Fibroblast of skin of right quadriceps (primary cell): ENCODE data around the gene GEMIN2.
"Not testable (repeated sequence)": the region's sequence is repeated elsewhere in the genome, so short reads cannot be mapped to it uniquely, and the experiment has no call there.

Source experiments
- DNase-seq: peaks from one replicate; pipeline ENCODE4 v3.0.0-alpha.2; 2013

The GEMIN2 gene

GRCh38 chr14:39122330-39123138 is 8.4 kb downstream of the GEMIN2 start:
- DNase-seq: no peak

- DNase-seq: not testable (repeated sequence)
Observed at GRCh38 chr14:39137835-39138234, 23.7 kb downstream of the GEMIN2 start.

- DNase-seq: no peak
Observed at GRCh38 chr14:39138440-39138839, 24.3 kb downstream of the GEMIN2 start.

- no peak for DNase-seq
Observed at GRCh38 chr14:39140170-39140569, 26.0 kb downstream of the GEMIN2 start.

- not testable (repeated sequence) for DNase-seq
Observed at GRCh38 chr14:39141623-39142022, 27.5 kb downstream of the GEMIN2 start.

GRCh38 chr14:39143226-39143625 is 29.1 kb downstream of the GEMIN2 start:
- not testable (repeated sequence) for DNase-seq

GRCh38 chr14:39145266-39145966 is 31.3 kb downstream of the GEMIN2 start:
- no peak for DNase-seq

- DNase-seq: no peak
Observed at GRCh38 chr14:39154594-39155189, 40.6 kb downstream of the GEMIN2 start.

- no peak for DNase-seq
Observed at GRCh38 chr14:39157491-39157890, 43.4 kb downstream of the GEMIN2 start.

GRCh38 chr14:39158222-39158858 is 44.2 kb downstream of the GEMIN2 start:
- DNase-seq: no peak

GRCh38 chr14:39160494-39160893 is 46.4 kb downstream of the GEMIN2 start:
- no peak for DNase-seq

GRCh38 chr14:39167797-39168320 is 53.7 kb downstream of the GEMIN2 start:
- DNase-seq: not testable (repeated sequence)

- DNase-seq: no peak
Observed at GRCh38 chr14:39168591-39168990, 54.5 kb downstream of the GEMIN2 start.

- no peak for DNase-seq
Observed at GRCh38 chr14:39169541-39169900, 55.4 kb downstream of the GEMIN2 start.

- DNase-seq: no peak
Observed at GRCh38 chr14:39173198-39173597, 59.1 kb downstream of the GEMIN2 start.

- peak; percentile 100 for DNase-seq
Observed at GRCh38 chr14:39174560-39175444, 60.7 kb downstream of the GEMIN2 start, which contains the start of gene PNN. Gene PNN (plus strand): TSS chr14:39175254. CDS start chr14:39175280, 26 bp downstream.

GRCh38 chr14:39175445-39176262 is 61.5 kb downstream of the GEMIN2 start:
- DNase-seq: peak; percentile 18

- no peak for DNase-seq
Observed at GRCh38 chr14:39176263-39177167, 62.4 kb downstream of the GEMIN2 start.

GRCh38 chr14:39177168-39177545 is 63.0 kb downstream of the GEMIN2 start:
- no peak for DNase-seq

GRCh38 chr14:39179042-39179441 is 64.9 kb downstream of the GEMIN2 start:
- no peak for DNase-seq
